Muscle of back (tissue), 11 donors: ENCODE results near the gene SLC22A31. TPM values are rescaled to one million over a fixed set of nuclear protein-coding genes. Genes with fewer than 3 reads are reported as not detected.
"Not testable (repeated sequence)": the region's sequence is repeated elsewhere in the genome, so short reads cannot be mapped to it uniquely, and the experiment has no call there.

Source experiments
- DNase-seq, 3 donors: peaks; one replicate each; pipeline versions ENCODE4 v3.0.0 to v3.0.0-alpha.2; 2013
- polyA plus RNA-seq, 10 donors: library from polyadenylated mRNA; unstranded; fragments of 120-200 nt; gene quantifications; one replicate each; pipeline ENCODE4 v1.2.1, GENCODE V29; 2013; ENCODE audit not compliant: insufficient read length in 10 of 10

SLC22A31 gene
- polyA plus RNA-seq, 10 donors, result 0.43 to 4.1 (median 1.1) TPM

- no peak for DNase-seq
These were observed 33.5 kb downstream of the SLC22A31 start for GRCh38 chr16:89166696-89167424.

GRCh38 chr16:89165681-89165979 is 34.7 kb downstream of the SLC22A31 start:
- not testable (repeated sequence) for DNase-seq

- DNase-seq, result no peak
These were observed 35.3 kb downstream of the SLC22A31 start for GRCh38 chr16:89164847-89165680.

GRCh38 chr16:89164436-89164835 is 35.9 kb downstream of the SLC22A31 start:
- no peak for DNase-seq

GRCh38 chr16:89163297-89163696 is 37.0 kb downstream of the SLC22A31 start:
- no peak for DNase-seq

GRCh38 chr16:89161763-89162713 is 38.3 kb downstream of the SLC22A31 start:
- no peak for DNase-seq

GRCh38 chr16:89160977-89161701 is 39.2 kb downstream of the SLC22A31 start:
- DNase-seq, result no peak

- no peak for DNase-seq
These were observed 40.4 kb downstream of the SLC22A31 start for GRCh38 chr16:89159850-89160354.

GRCh38 chr16:89159066-89159849 is 41.1 kb downstream of the SLC22A31 start:
- DNase-seq, result no peak

GRCh38 chr16:89157778-89158177 is 42.6 kb downstream of the SLC22A31 start:
- DNase-seq, result no peak

- no peak for DNase-seq
These were observed 43.3 kb downstream of the SLC22A31 start for GRCh38 chr16:89156740-89157645.

- DNase-seq, result no peak
These were observed 44.2 kb downstream of the SLC22A31 start for GRCh38 chr16:89155851-89156739.

GRCh38 chr16:89155184-89155679 is 45.1 kb downstream of the SLC22A31 start:
- peak; percentile 50 to 80 (median 62) for DNase-seq

- DNase-seq, result no peak
These were observed 45.8 kb downstream of the SLC22A31 start for GRCh38 chr16:89154390-89155183.

GRCh38 chr16:89153848-89154271 is 46.5 kb downstream of the SLC22A31 start:
- no peak for DNase-seq

- no peak for DNase-seq
These were observed 47.3 kb downstream of the SLC22A31 start for GRCh38 chr16:89152831-89153700.
